Mucosa of gallbladder (tissue), 1 donor: ENCODE measurements around the gene SENP3. TPM values are rescaled to one million over a fixed set of nuclear protein-coding genes. Genes with fewer than 3 reads are reported as not detected.

Experiments used
- DNase-seq: peaks from one replicate; pipeline ENCODE4 v3.0.0-alpha.2; 2020; ENCODE audit warnings: low spot score
- total RNA-seq: library from RNA; stranded (reverse); gene quantifications from one replicate; pipeline ENCODE4 v1.2.1, GENCODE V29; 2021
- donor health status: DM: no; HTN: no; CAD: no.

Gene SENP3
- total RNA-seq, result 46.6 TPM

DNA sequence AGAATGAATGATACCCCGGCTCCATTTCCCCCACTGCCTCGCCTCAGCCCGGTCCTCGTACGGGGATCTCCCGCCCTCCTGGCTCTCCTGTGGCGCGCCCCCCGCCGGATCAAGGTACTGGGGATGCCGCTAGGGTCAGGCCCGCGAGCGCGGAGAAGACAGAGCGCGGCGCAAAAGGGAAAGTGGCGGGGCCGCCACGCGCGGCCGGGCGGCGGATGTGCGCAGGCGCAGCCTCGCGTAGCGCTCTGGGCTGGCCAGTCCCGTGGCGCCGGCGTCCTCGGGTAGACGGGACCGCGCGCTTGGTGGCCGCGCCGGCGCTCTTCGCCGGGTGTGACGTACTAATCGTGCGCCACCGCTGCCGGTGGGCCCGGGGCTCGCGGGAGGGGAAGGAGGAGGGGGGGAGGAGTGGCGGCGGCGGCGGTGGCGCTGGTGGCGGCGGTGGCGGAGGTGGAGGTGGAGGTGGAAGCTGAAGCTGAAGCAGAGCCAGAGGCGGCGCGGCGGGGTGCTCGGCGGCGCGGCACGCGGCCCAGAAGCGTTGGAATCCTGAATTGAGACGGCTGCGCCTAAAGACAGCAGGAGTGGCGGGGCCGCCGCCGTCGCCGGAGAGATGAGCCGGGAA lies at the start of gene SENP3:
SENP3 (plus strand) TSS at position 331 of the 619 bp plus-strand sequence. CDS start 1,158 bp downstream, outside the sequence.
- peak; percentile 90 for DNase-seq

- no peak for DNase-seq
Measured at GRCh38 chr17:7512105-7512504, 49.6 kb upstream of the SENP3 start.

DNA sequence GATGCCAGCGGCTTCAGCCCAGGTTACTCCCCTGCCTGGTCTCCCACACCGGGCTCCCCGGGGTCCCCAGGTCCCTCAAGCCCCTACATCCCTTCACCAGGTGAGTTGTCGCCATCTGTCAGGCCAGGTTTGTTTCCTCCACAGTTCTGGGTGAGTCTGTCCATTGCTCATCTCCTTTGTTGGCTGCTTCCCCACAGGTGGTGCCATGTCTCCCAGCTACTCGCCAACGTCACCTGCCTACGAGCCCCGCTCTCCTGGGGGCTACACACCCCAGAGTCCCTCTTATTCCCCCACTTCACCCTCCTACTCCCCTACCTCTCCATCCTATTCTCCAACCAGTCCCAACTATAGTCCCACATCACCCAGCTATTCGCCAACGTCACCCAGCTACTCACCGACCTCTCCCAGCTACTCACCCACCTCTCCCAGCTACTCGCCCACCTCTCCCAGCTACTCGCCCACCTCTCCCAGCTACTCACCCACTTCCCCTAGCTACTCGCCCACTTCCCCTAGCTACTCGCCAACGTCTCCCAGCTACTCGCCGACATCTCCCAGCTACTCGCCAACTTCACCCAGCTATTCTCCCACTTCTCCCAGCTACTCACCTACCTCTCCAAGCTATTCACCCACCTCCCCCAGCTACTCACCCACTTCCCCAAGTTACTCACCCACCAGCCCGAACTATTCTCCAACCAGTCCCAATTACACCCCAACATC lies 48.7 kb upstream of the SENP3 start:
- DNase-seq, result no peak

DNA sequence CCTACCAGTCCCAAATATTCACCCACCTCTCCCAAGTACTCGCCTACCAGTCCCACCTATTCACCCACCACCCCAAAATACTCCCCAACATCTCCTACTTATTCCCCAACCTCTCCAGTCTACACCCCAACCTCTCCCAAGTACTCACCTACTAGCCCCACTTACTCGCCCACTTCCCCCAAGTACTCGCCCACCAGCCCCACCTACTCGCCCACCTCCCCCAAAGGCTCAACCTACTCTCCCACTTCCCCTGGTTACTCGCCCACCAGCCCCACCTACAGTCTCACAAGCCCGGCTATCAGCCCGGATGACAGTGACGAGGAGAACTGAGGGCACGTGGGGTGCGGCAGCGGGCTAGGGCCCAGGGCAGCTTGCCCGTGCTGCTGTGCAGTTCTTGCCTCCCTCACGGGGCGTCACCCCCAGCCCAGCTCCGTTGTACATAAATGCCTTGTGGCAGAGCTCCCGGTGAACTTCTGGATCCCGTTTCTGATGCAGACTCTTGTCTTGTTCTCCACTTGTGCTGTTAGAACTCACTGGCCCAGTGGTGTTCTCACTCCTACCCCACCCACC lies 47.8 kb upstream of the SENP3 start:
- DNase-seq, result no peak

GRCh38 chr17:7515911-7516610 lies 45.7 kb upstream of the SENP3 start:
- DNase-seq, result peak; percentile 38

- peak; percentile 27 for DNase-seq
Measured at GRCh38 chr17:7523033-7523432, 38.7 kb upstream of the SENP3 start.

DNA sequence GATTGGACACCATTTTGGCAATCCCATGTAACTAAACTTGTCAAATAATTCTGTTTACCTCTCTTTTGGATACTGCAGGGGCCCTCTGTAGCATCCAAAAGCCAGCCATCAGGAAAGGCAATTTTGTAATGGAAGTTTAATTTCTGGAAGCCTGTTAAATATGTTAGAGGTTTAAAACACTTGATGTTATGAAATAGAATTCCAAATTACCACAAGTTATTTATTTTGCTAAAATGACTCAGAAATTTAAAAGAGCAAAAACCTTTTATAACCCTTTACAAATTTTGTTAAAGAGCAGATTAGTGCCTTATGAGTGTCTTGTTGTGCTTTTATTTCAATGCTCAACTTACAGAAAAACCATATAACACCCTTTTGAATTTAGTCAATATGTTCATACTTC lies 32.9 kb upstream of the SENP3 start:
- no peak for DNase-seq

DNA sequence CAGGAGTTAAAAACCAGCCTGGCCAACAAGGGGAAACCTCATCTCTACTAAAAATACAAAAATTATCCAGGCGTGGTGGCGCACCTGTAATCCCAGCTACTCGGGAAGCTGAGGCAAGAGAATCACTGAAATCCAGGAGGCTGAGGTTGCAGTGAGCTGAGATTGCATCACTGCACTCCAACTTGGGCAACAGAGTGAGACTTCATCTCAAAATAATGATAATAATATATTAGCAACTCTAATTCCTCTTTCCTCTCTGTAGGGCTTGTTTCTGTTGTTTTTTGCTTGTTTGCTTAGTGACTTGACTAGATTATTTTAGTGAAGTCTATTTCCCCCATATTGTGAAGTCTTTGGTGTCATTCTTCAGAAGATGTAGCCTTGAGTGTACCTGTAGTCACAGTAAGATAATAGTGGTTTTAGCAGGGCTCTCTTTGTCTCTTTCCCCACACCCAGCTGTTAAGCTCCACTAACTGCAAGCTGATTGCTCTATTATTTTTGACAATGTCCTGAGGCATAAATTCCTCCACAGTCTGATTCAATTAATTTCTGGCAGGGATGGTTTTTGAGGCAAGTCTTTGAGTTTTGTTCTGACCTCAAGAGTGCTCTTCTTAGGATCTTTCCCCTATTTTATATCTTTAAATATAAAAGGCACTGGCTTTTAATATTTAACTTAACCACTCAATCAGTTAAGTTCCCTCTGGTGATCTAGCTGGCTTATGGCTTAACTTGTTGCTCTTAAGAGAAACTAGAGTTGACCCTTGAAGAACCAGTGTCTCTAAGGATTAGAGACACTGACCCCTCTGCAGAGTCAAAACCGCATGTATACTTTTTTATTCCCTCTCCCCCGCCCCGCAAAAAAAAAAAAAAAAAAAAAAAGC lies 31.5 kb upstream of the SENP3 start:
- no peak for DNase-seq

DNA sequence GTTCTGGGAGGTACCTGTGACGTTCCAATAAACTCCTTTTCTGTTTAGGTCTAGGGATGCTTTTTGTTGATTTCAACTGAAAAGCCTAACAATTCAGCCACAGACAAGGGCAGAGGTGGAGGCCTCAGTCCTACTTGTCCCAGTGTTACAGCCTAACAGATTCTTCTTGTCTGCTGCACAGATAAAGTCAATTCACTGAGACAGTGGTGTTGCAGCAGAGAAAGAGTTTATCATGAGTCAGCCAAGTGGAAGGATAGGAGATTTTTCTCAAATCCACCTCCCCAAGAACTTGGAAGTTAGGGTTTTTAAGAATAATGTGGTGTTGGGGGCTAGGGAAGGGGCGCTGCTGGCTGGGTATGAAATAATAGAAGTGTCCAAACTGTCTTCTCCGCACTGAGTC lies 23.7 kb upstream of the SENP3 start:
- no peak for DNase-seq

DNA sequence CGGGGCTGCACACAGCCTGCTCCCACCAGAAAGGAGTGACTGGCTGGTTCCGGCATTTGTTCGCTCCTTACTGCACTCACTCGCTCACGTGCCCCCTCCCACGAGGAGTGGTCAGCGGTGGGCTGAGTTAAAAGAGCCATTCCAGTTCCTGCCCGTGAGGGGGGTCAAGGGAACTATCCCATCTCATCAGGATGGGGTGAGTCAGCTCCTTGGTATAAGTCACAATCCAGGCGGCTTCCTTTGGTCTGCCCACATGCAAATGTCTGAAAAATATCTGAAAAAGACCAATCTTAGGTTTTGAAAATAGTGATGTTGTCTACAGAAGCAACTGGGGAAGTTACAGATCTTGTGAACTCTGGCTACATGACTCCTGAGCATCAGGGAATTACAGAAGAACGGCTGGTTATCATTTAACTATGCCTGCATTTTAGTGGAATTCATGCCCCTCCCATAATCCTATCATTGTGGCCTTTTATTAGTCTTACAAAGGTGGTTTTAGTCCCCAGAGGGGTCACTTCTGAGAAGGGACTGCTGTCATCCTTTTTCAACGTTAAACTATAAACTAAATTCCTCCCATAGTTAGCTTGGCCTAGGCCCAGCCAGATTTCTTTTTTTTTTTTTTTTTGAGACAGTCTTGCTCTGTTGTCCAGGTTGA lies 22.7 kb upstream of the SENP3 start:
- no peak for DNase-seq

- no peak for DNase-seq
Measured at GRCh38 chr17:7541074-7541621, 20.6 kb upstream of the SENP3 start.

- no peak for DNase-seq
Measured at GRCh38 chr17:7544911-7545310, 16.8 kb upstream of the SENP3 start.

- DNase-seq, result peak; percentile 57
Measured at GRCh38 chr17:7548585-7549400, 12.9 kb upstream of the SENP3 start, which contains the start of gene TNFSF12. TSS of gene TNFSF12 (plus strand) at chr17:7549058. CDS start at chr17:7549154, 96 bp downstream.

DNA sequence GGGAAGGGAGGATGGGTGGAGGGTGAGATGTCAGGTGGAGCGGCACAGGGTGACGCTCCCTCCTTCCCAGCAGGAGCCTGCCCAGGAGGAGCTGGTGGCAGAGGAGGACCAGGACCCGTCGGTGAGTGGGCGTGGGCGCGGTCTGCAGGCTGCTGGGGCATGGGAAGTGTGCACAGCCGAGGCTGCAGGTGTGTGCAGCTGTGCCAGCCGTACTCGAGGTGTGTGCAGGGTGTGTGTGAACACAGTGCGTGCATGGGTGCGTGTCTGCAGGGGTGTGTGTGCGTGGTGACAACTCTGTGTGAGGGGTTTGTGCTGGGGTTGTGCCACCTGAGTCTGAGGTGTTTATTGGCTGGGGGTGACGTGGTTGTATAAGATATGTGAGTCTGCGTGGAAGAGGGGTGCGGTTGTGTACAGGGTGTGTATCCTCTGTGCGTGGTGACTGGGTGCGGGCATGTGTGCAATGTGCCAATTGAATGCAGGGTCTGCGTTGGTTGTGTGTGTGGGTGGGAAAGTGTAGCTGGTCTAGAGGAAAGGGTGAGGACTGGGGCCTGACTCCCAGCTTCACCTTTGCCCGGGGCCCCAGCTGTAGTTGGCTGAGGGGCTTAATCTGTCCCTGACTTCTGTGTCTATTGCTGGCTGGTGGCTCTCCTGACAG lies 12.2 kb upstream of the SENP3 start:
- no peak for DNase-seq

- DNase-seq, result no peak
Measured at GRCh38 chr17:7550344-7550743, 11.4 kb upstream of the SENP3 start.

- DNase-seq, result no peak
Measured at GRCh38 chr17:7551396-7551795, 10.3 kb upstream of the SENP3 start.

GRCh38 chr17:7552621-7553051 lies 9.1 kb upstream of the SENP3 start:
- peak; percentile 25 for DNase-seq

DNA sequence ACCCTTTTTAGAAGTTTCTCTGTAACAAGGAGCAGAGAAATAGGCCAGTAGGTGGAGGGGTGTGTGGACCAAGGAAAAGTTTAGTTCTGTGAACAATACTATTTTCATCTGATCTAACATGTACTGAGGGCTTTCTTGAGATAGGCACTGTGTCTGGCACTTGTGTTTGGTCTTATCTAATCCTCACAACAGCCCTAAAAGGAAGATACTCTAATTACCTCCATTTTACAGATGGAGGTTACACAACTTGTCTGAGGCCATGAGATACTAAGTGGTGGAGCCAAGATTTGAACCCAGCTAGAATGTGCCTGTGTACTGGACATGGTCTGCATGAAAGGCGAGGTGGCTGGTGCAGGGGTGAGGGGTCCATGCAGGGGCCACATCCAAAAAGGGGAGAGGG lies 8.4 kb upstream of the SENP3 start:
- DNase-seq, result no peak

- no peak for DNase-seq
Measured at GRCh38 chr17:7555320-7555948, 6.3 kb upstream of the SENP3 start.
